Keratinocyte (primary cell): ENCODE measurements around the gene GPAT3. TPM values are rescaled to one million over a fixed set of nuclear protein-coding genes. Genes with fewer than 3 reads are reported as not detected.
A peak's percentile ranks its signal among the peaks of the same experiment; 100 is the strongest.

ENCODE experiments used
- DNase-seq: peaks from one replicate; pipeline ENCODE4 v3.0.0-alpha.2; 2011; ENCODE audit warnings: low read depth, missing footprints, low spot score
- FAIRE-seq: peaks from 2 replicates; lab custom pipeline; 2011; peaks lifted over from hg19 to GRCh38; lab: Jason Lieb, UNC
- H2AFZ ChIP-seq: 2 replicates; pipeline ENCODE4 v1.6.0; 2012; ENCODE audit warnings: low read length, control low read depth, inconsistent platforms; ENCODE audit not compliant: control insufficient read depth
- H3K27ac ChIP-seq: 2 replicates; pipeline ENCODE4 v1.5.1; 2011; ENCODE audit warnings: low read length; ENCODE audit not compliant: control insufficient read depth, insufficient read depth
- H3K27me3 ChIP-seq: 3 replicates; pipeline ENCODE4 v1.6.0; 2011; ENCODE audit warnings: low read length; ENCODE audit not compliant: control insufficient read depth, insufficient read depth; ENCODE audit errors: extremely low read depth
- H3K36me3 ChIP-seq, 2 experiments: 2 replicates in 1 of 2; 3 replicates in 1 of 2; pipeline ENCODE4 v1.5.1; 2011; ENCODE audit warnings: low read length in 2 of 2, mild to moderate bottlenecking in 1 of 2; ENCODE audit not compliant: control insufficient read depth in 2 of 2, insufficient read depth in 2 of 2; ENCODE audit errors: extremely low read depth in 1 of 2
- H3K4me1 ChIP-seq: 3 replicates; pipeline ENCODE4 v1.5.1; 2011; ENCODE audit warnings: low read length; ENCODE audit not compliant: control insufficient read depth, insufficient read depth; ENCODE audit errors: extremely low read depth
- H3K4me2 ChIP-seq: 3 replicates; pipeline ENCODE4 v1.6.0; 2011; ENCODE audit warnings: low read depth, low read length; ENCODE audit not compliant: control insufficient read depth, insufficient read depth; ENCODE audit errors: extremely low read depth
- H3K4me3 ChIP-seq, 3 experiments: fragments of 200-600 bp in 1 of 3; sonication (generic) in 1 of 3; 2 replicates in 2 of 3; 3 replicates in 1 of 3; pipeline ENCODE4 v1.5.1; 2011 to 2016; ENCODE audit warnings: low read length in 3 of 3, mild to moderate bottlenecking in 3 of 3, control low read depth in 2 of 3, inconsistent platforms in 1 of 3, low read depth in 1 of 3, mixed read lengths in 1 of 3, mixed run types in 1 of 3, moderate library complexity in 1 of 3; ENCODE audit not compliant: control insufficient read depth in 2 of 3, insufficient read depth in 2 of 3; ENCODE audit errors: extremely low read depth in 1 of 3
- H3K79me2 ChIP-seq: 2 replicates; pipeline ENCODE4 v1.6.0; 2012; ENCODE audit warnings: low read length; ENCODE audit not compliant: control insufficient read depth, insufficient read depth
- H3K9ac ChIP-seq: 3 replicates; pipeline ENCODE4 v1.6.0; 2011; ENCODE audit warnings: low read length; ENCODE audit not compliant: control insufficient read depth, insufficient read depth; ENCODE audit errors: extremely low read depth
- H3K9me1 ChIP-seq: 3 replicates; pipeline ENCODE4 v1.6.0; 2011; ENCODE audit warnings: low read length; ENCODE audit not compliant: control insufficient read depth, insufficient read depth; ENCODE audit errors: extremely low read depth
- H3K9me3 ChIP-seq: 2 replicates; pipeline ENCODE4 v1.5.1; 2012; ENCODE audit warnings: low read depth, low read length; ENCODE audit not compliant: control insufficient read depth
- H4K20me1 ChIP-seq: 3 replicates; pipeline ENCODE4 v1.6.0; 2011; ENCODE audit warnings: low read length; ENCODE audit not compliant: control insufficient read depth, insufficient read depth; ENCODE audit errors: extremely low read depth
- CTCF ChIP-seq, 3 experiments: IDR thresholded peaks in 1 of 3; conservative IDR thresholded peaks in 1 of 3; optimal IDR thresholded peaks in 1 of 3; 2 replicates in 2 of 3; 3 replicates in 1 of 3; pipeline versions ENCODE3 to v1.5.1; 2011; ENCODE audit warnings: low read length in 3 of 3, mild to moderate bottlenecking in 3 of 3, moderate library complexity in 2 of 3, control low read depth in 1 of 3, inconsistent platforms in 1 of 3; ENCODE audit not compliant: insufficient read depth in 2 of 3; ENCODE audit errors: extremely low read depth in 1 of 3
- EZH2 ChIP-seq: IDR thresholded peaks from one replicate; pipeline ENCODE4 v1.6.1; 2012; ENCODE audit warnings: inconsistent platforms, mild to moderate bottlenecking, low read length, moderate library complexity
- dilution Hi-C: fragments of 300-500 bp; cut with MboI; formaldehyde crosslinking; loops from one replicate; pipeline ENCODE4 v1.7.0; 2020; ENCODE audit warnings: low sequenced_read_pairs; ENCODE audit not compliant: extremely low pct_ligation_motif_present
- polyA plus RNA-seq, 5 experiments: library from polyadenylated mRNA; depleted of rRNA in 3 of 5; stranded (reverse) in 3 of 5; stranded (forward) in 1 of 5; unstranded in 1 of 5; fragments of >200 nt; gene quantifications; 1 replicate in 1 of 5; 2 replicates in 3 of 5; 3 replicates in 1 of 5; pipeline versions ENCODE4 v1.2.1 to v1.2.3, GENCODE V29; 2011 to 2012; ENCODE audit warnings: missing spikeins in 2 of 5, low read depth in 1 of 5, low replicate concordance in 1 of 5

The GPAT3 gene
- polyA plus RNA-seq, 1 donor (not counting 4 experiments of a cell fraction or from before 2014, with no cell fraction given), result 2.4 TPM

DNA sequence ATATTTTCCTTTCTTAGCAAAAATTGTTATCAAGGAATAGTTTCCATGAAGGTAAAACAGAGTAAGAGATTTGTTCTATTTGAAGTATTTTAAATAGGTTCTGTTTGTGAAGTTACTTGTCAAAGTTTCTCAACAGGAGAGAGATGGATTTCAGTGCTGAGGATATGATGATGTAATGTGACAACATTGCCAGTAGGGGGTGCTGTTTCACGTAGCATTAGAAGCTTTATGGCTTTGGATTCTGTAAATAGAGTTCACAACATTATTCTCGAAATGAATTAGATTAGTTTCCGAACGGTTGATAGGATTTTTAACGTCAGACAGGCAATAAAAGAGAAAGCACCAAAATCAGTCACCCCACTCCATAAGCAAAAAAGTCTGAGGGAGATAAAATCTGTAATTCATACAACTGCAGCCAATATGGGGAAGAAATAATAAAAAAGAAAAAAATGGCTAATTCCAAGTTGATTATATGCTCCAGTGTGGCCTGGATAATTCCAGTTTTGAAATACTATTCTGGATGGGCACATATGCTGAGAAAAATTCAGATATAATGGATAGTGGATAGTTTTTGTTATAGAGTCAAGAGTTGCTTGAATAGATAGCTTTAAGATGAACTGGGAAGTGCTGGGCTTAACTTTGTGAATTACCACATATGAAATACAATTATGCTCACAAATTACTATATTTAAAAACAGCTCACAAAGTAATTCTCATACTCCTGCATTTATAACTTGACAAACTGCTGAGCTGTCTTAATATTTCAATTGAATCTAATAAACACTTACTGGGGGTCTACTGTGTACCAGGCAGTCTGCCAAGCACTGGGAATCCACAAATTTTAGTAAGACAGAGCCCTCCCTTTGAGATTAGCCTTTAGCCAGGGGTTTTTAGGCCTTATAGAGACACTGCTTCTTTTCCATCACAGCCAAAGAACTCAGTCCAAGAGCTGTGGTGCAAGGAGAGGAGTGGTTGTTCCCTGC is 109.1 kb downstream of the GPAT3 start:
- no peaks in the 10 kb centered on the region for H3K36me3 ChIP-seq
- dilution Hi-C loops, result no loop called here
- H4K20me1 ChIP-seq, result no peaks in the 10 kb centered on the region
- DNase-seq (peak; percentile 19), FAIRE-seq (peak; percentile 78)
- no peak overlapping the region for H3K4me2 ChIP-seq
- no peak overlapping the region for H2AFZ ChIP-seq
- no peak overlapping the region for H3K9ac ChIP-seq
- H3K27ac ChIP-seq, result no peak overlapping the region
- H3K9me1 ChIP-seq, result no peaks in the 10 kb centered on the region
- H3K4me3 ChIP-seq, result no peak overlapping the region
- TF ChIP-seq CTCF (optimal IDR thresholded peaks at IDR 0.05 in 1 of 3, IDR thresholded peaks at IDR 0.05 in 1 of 3, conservative IDR thresholded peaks at IDR 0.05 in 1 of 3; ENCODE audit: extremely low read depth in 1 of 3, insufficient read depth in 2 of 3, low read length in 3 of 3) (peak; percentile 49 to 69 (median 62)), EZH2 (no peak)
- no peaks in the 10 kb centered on the region for H3K4me1 ChIP-seq
- no peaks in the 10 kb centered on the region for H3K79me2 ChIP-seq
- H3K27me3 ChIP-seq, result peaks cover 4% of the 10 kb centered on the region
- no peaks in the 10 kb centered on the region for H3K9me3 ChIP-seq

- Histone ChIP-seq H3K9me1 (no peaks in the 10 kb centered on the region), H3K4me2 (no peak overlapping the region), H3K27me3 (peaks cover 4% of the 10 kb centered on the region), H3K4me1 (no peaks in the 10 kb centered on the region), H3K36me3 (no peaks in the 10 kb centered on the region), H2AFZ (no peak overlapping the region), H3K79me2 (no peaks in the 10 kb centered on the region), H4K20me1 (no peaks in the 10 kb centered on the region), H3K4me3 (no peak overlapping the region), H3K27ac (no peak overlapping the region), H3K9me3 (no peaks in the 10 kb centered on the region), H3K9ac (no peak overlapping the region)
- dilution Hi-C loops, result no loop called here
- FAIRE-seq (no peak), DNase-seq (no peak)
- TF ChIP-seq CTCF (optimal IDR thresholded peaks at IDR 0.05 in 1 of 3, IDR thresholded peaks at IDR 0.05 in 1 of 3, conservative IDR thresholded peaks at IDR 0.05 in 1 of 3; ENCODE audit: extremely low read depth in 1 of 3, insufficient read depth in 2 of 3, low read length in 3 of 3) (no peak), EZH2 (no peak)
These were observed 110.8 kb downstream of the GPAT3 start for GRCh38 chr4:83646538-83647239.
